Measurements from ENCODE around the gene CTXN1.
"Not testable (repeated sequence)": the region's sequence is repeated elsewhere in the genome, so short reads cannot be mapped to it uniquely, and the experiment has no call there.

CTXN1 gene

DNA sequence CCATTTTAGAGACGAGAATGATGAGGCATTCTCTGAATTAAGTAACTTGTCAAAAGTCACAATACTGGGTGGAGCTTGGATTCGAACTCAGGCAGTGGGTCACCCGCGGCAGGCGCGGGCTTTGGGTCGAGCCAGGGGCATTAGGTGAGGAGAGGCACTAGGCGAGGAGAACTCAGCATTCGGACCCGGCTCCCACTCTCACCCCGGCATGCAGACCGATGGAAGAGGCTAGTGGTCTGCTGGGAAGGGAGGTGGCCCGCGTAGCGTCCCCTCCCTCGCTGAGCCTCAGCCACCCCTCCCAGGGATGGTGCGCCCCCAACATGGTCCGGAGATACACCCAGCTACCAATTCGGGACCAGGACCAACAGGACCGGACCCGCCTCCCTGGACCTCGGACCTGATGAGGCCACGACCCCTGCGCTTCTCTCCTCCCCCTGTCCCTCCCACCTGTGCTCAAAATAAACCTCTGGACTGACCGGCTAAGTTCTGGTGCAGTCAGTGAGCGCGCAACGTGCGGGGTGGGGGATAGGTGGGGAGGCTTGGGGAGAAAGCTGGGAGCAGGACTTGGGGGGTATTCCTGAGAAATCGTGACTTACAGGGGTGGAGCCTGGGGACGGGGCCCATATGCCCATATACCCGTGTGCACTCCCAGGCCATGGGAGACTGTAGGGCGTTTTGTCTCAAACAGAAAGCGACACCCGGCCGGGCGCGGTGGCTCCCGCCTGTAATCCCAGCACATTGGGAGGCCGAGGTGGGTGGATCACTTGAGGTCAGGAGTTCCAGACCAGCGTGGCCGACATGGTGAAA is 7.1 kb downstream of the CTXN1 start:
- no peak for DNase-seq
- intact Hi-C loops (cut with DNase I), result no loop called here

DNA sequence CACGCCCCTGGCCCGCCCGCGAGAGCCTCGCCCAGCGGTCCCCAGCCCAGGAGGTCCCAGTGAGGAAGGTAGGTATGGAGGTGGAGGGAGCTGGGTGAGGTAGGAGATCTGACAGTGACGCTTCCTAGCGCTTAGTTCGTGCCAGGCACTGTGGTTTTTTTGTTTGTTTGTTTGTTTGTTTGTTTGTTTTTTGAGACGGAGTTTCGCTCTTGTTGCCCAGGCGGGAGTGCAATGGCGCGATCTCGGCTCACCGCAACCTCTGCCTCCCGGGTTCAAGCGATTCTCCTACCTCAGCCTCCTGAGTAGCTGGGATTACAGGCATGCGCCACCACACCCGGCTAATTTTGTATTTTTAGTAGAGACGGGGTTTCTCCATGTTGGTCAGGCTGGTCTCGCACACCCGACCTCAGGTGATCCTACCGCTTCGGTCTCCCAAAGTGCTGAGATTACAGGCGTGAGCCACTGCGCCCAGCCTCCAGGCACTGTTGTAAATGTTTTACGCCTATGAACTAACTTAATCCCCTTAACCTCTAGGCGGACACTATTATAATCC is 7.8 kb downstream of the CTXN1 start:
- DNase-seq; intact Hi-C loops (cut with DNase I): not testable (repeated sequence)

DNA sequence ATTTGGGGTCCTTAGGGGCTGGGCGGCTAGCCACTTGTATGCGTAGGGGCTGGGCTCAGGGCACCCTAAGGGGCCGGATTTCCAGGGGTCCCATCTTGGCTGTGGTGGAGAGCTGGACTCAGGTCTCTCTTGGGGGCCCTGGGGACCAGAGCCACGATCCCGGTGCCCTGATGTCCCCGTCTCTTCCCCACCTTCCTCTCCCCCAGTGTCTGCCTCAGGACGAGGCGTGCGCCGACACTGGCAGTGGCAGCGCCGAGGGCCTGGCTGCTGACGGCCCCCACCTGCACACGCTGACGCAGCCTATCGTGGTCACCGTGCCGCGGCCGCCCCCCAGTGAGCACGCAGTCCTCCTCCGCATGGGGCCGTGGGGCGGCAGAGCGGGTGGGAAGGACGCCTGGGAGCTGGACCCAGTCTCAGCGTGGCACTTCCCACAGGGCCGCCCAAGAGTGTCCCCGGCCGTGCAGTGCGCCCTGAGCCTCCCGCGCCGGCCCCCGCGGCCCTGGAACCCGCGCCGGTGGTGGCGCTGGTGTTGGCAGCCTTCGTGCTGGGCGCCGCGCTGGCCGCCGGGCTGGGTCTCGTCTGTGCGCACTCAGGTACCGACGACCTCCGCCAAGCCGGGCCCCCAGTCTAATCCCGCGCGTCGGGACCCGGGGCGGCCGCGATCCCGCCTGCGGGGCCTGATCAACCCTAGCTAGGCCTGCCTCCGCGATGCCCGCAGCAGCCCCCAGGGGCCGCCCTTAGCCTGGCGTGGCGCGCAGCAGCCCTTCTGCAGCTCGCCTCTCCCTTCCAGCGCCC is 8.5 kb downstream of the CTXN1 start:
- DNase-seq, result peak in 17 of 42 donors; percentile 33 to 71 (median 52)
- intact Hi-C loops (cut with DNase I), result no loop called here

DNA sequence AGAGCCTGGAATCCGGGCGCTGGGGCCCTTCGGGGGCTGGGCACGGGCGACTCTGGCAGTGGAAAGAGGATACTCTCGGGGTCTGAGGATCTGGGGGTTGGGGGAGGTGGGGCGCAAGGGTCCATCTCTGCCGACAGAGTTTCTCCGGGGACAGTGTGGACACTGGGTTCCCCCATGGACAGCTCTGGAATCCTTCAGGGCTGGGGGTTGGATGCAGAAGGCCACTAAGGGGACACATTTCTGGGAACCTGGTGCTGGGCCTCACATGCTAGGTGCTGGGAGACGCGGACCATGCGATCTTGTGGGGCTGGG is 9.0 kb downstream of the CTXN1 start:
- no peak for DNase-seq
- intact Hi-C loops (cut with DNase I), result no loop called here

DNA sequence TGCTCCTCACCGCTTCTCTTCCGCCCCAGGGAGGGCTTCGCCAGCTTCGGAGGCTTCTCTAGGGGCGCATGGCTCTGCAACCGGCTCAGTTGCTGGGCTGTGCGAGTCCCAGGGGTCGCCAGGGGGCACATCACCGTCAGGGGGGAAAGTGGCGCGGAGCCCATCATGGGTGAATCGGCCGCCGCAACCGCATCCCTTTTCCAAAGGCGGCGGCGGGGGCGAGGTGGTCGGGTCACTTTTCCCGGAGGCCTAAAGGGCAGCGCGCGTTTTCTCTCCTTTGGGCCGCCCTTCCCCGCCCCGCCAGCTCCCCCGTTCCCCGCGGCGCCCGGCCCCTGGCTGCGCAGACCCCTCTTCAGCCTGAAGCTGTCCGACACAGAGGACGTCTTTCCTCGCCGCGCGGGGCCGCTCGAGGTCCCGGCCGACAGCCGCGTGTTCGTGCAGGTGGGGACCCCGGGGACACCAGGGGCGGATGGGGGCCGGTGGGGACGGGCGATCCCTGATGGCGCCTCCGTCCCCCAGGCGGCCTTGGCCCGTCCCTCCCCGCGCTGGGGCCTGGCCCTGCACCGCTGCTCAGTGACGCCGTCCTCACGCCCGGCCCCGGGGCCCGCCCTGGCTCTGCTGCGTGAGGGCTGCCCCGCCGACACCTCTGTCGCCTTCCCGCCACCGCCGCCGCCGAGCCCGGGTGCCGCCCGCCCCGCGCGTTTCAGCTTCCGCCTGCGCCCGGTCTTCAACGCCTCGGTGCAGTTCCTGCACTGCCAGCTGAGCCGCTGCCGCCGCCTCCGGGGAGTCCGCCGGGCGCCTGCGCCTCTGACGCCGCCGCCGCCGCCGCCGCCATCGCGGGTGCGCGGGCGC is 9.6 kb downstream of the CTXN1 start:
- DNase-seq, result peak in 29 of 42 donors; percentile 40 to 78 (median 62)
- intact Hi-C loops (cut with DNase I), result no loop called here

DNA sequence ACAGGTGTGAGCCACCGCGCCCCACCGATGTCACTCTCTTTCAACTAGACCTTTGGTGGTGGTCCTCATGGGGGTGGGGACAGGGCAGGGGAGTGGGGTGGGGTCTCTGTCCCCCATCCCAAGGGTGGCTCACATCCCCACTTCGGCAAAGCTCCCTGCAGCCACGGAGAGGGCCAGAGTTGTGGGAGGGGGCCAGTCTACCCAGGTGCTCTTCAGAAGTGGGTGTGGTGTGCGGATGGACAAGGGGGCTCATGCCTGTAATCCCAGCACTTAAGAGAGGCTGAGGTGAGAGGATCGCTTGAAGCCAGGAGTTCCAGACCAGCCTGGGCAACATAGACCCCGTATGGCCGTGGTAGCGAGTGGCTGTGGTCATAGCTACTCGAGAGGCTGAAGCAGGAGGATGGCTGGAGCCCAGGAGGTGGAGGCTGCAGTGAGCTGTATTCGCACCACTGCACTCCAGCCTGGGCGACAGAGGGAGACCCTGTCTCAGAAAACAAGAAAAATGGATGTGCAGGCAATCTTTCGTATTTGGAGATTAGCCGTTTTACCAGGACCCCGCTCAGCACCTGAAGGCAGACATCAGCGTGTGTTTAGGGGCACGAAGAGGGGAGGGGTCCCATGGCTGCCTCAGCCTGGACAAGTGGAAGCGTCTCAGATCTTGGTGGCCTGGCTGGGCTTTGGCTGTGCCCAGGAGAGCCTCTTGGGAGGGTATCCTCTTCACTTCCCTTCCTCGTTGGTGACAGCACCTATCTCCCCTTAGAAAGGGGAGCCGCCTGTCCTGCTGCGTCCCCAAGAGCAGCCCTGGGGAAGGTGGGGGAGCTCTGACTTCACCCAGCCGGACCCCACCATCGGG is 10.5 kb downstream of the CTXN1 start:
- DNase-seq, result peak in 1 of 42 donors; percentile 6
- intact Hi-C loops (cut with DNase I), result no loop called here

DNA sequence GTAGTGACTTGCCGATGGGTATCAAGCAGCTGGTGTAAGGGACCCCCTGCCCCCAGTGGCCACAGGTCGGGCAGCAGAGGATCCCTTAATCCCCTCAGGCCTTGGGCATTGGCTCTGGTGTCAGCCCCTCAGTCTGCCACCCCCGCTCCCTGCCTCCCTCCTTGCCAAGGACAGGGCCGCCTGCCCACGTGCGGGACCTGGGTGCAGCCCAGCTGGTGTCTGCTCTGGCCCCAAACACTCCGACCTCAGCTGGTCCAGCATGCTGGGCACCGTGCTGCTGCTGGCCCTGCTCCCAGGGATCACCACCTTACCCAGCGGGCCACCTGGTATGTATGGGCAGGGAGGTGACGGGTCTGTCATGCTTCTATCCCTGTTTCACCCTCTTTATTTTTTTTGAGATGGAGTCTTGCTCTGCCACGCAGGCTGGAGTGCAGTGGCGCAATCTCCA is 11.3 kb downstream of the CTXN1 start, which contains the start of gene TGFBR3L:
TSS of gene TGFBR3L (plus strand) at position 233 of the 448 bp plus-strand sequence.
- intact Hi-C loops (cut with DNase I), result no loop called here
- DNase-seq, result peak in 1 of 42 donors; percentile 6

DNA sequence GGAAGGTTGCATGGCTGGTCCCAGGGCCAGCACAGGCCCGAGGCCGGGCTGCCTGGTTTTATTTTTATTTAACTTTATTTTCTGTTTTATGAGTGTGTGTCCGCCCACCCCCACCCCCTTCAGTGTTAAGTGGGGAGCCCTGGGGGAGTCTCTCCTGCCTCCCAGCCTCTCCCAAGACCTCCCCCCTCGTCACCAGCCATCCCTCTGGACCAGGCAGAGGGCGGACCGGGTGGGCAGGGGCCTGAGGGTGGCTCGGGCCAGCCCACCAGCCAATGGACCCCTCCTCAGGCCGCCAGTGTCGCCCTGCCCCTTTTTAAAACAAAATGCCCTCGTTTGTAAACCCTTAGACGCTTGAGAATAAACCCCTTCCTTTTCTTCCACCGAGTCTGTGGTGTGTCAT is 11.8 kb downstream of the CTXN1 start:
- DNase-seq, result peak in 1 of 42 donors; percentile 5
- intact Hi-C loops (cut with DNase I), result no loop called here

DNA sequence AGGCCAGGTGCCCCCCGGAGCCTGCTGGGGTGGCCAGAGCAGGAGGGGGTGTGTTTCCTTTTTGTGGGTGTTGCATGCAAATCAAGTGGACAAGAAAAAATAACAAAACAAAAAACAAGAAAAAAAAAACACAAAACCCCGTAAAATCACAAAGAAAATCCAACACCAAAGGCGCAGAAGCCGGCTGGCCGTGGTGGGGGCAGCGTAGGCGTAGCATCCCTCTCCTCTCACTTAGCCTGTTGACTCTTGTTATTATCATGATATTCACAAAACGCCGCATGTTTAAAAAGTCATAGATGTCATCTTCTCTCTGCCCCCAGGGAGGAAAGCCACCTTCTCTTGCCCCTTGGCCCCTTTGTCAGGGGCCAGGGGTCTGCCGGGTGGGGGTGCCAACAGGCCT is 12.3 kb downstream of the CTXN1 start:
- no peak for DNase-seq
- intact Hi-C loops (cut with DNase I), result no loop called here

DNA sequence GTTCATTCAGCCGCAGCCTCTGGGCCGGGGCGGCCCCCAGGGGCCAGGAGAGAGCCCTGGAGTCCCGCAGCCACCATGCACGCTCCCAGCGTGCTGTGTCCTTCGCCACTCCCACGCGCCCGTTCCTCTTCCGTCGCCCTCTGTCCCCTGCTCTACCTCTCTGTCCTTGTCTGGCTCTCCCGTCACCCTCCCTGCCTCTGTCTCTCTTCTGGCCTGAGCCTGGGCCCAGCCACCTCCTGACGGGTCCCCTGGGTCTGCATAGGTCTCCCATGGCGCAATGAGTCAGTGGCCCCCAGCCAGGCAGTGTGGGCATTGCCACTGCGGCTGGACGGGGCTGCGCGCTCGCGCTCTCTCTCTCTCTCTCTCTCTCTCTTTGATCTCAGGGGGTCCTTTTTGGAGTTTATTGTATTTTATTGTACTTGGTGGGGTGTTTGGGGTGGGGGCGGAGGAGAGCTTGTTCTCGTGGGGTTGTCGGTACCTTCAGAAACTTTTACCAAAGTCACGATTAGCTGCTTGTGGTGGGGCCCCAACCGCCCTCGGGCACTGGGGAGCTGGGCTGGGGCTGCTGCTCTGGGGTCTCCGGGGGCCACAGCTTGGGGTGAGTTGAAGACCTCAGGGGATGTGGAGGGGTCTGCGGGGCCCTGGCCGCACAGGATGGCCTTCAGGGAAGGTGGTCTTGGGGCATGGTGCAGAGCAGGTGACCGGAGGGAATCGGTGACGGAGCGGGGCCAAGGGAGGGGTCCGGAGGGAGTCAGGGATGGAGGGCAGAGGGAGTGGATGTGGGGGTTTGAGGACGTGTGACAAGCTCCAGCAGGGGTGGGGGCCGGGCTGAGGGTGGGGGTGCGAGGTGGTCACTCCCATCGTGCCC is 13.0 kb downstream of the CTXN1 start:
- no peak for DNase-seq
- intact Hi-C loops (cut with DNase I), result no loop called here

DNA sequence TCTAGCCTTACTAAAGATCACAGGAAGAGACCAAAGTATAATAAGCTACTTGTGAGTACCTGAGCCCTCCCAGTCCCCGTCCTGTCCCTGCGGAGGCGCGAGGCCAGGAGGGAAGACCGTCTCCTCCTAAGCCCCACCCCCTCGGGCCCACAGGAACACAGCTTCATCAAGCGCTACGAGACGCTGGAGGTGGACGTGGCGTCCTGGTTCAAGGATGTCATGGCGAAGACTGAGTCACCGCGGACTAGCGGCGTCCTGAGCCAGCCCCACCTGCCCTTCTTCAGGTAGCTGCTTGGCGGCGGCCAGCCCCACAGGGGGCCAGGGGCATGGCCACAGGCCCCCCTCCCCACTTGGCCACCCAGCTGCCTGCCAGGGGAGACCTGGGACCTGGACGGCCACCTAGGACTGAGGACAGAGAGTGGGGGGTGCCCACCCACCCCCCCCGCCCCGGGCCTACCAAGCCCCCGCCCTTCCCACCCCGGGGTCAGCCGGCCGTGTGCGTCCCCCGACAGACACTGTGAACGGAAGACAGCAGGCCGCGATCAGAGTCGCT is 13.7 kb downstream of the CTXN1 start:
- no peak for DNase-seq
- intact Hi-C loops (cut with DNase I), result no loop called here

DNA sequence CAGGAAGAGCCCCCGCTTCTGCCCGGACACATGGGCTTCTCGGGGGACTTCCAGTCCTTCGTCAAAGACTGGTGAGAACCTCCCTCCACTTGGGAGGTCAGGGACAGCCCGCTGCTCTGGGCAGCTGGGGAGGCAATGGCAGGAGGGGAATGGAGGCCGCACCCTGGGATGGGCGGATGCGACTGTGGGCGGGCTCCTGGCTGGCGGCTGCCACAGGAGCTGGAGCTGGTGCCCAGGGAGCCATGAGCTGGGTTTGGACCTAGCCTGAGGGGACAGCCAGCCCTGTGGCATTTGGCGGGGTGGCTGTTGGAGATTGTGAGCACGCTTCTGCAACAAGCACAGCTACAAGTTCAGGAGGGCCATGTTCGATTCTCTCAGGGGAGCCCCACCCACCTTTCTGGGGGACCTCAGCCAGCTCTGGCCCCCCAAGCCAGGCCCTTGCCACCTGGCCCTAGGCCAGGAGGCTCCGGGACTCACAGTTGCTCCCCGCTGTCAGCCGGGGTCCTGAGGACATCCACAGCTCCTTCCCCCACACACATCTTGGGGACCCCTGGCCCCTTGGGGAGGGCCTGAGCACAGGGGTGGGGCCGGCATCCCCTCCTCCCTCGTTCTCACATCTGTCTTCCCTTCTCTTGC is 14.3 kb downstream of the CTXN1 start:
- DNase-seq, result no peak
- intact Hi-C loops (cut with DNase I), result no loop called here

DNA sequence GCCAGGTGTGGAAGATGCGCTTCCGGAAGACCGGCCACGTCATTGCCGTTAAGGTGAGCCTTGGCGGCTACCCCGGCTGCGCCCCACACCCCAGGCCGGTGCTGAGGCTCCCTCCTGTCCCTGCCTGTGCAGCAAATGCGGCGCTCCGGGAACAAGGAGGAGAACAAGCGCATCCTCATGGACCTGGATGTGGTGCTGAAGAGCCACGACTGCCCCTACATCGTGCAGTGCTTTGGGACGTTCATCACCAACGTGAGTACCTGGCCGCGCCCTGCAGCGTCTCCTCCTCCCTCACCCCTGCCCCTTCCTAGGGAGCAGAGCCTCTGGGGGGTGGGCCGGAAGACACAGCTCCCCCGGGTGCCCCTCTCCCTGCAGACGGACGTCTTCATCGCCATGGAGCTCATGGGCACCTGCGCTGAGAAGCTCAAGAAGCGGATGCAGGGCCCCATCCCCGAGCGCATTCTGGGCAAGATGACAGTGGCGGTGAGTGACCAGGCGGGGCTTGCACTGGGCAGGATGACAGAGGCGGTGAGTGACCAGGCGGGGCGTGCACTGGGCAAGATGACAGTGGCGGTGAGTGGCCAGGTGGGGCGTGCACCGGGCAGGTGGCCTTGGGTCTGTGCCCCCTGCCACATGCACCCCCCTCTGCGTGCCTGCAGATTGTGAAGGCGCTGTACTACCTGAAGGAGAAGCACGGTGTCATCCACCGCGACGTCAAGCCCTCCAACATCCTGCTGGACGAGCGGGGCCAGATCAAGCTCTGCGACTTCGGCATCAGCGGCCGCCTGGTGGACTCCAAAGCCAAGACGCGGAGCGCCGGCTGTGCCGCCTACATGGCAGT is 15.4 kb downstream of the CTXN1 start:
- peak in 1 of 42 donors; percentile 29 for DNase-seq
- intact Hi-C loops (cut with DNase I), result no loop called here

DNA sequence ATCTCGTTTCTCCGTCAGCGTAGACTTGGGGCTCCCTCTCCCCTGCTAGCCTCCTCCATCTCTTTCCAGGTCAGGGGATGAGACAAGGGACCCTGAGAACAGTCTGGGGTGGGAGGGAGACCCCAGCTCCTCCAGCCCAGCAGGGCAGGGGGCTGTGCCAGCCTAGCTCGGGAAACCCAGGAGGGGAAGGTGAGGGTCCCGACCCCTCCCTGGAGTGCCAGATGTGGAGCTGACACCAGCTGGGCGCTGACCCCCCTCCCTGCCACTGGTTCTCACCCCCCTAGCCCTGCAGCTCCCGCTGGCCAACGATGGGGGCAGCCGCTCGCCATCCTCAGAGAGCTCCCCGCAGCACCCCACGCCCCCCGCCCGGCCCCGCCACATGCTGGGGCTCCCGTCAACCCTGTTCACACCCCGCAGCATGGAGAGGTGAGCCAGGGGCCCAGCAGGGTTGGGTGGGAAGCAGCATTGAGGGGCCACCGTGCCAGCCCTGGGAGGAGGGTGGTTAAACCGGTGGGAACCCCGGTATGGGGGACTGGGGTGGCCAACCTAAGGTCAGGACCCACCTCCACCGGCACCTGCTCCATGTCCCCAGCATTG is 16.4 kb downstream of the CTXN1 start:
- DNase-seq, result peak in 1 of 42 donors; percentile 25
- intact Hi-C loops (cut with DNase I), result no loop called here

DNA sequence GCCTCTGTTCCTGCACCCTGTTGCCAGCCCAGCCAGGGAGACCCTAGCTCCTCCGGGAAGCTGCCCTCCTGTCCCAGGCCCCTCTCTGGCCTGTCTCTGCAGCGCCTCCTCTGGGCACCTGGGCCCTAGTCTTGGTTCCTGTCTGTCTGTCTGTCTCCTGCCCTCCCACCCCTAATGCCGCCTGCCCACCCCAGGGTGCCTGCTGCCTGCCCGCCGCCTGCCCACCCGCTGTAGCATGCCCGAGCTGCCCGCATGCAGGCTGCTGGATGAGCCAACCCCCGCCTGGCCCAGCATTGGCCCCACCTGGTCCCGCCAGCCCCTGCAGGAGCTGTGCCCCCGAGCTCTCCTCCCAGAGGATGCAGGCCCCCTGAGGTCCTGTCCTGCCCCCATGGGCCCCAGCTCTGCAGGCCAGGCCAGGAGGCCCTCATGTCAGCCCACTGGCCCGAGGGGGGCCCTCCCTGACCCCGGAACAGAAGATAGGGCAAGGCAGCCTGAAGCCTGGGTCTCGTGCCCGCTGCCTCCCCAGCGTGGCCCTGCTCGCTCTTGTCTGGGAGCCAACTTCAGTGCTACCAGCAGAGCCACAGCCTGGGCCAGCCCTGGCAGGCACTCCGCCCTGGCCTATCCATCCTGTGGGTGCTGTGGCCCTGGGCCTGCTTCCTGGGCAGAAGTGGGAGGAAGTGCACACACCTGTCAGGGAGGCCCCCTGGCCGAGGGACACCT is 17.0 kb downstream of the CTXN1 start:
- intact Hi-C loops (cut with DNase I), result no loop called here
- peak in 1 of 42 donors; percentile 32 for DNase-seq

All from head of caudate nucleus (tissue), 42 donors.